Stromal cell of bone marrow (primary cell): Measurements from ENCODE around the gene THOC5.
"Not testable (repeated sequence)": the region's sequence is repeated elsewhere in the genome, so short reads cannot be mapped to it uniquely, and the experiment has no call there.

Experiments
- DNase-seq: peaks from one replicate; pipeline ENCODE4 v3.0.0-alpha.2; 2012; ENCODE audit warnings: low read depth

THOC5 gene

DNA sequence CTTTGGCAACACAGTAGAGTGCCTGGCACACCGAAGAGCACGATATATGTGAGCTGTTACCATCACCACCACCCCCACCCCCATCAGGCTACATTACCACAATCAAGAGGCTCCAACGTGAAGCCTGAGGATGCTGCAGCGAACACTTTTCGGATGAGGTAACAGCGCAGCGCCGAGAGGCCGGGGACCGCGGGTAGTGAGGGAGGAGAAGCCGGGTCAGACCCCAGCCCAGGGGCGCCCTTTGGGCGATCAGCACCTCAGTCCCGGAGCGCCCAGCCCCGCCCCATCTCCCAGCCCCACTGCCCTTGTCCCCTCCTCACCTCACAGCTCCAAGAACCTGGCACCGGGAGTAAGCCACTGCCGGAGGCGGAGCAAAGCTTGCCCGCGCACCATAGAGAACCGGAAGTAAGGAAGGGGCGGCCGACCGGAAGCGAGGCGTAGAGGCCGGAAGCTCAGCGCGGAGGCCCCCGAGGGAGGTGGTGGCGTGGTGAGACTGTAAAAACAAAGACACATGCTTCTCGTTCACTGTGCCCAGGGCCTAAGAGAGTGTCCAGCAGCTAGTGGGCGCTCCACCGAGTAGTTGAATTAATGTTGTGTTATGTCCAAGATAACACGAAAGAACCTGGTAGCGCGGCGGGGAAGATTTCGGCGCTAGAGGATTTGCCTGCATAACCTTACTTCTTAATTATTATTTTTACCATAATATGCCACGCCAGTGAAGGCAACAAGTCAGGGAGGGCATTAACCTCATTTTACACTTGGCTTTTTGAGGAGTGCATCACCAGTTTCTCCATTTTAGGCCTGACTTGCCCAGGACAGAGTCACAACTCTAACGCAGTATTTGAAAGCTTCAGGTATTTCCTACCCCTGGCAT, at the start of gene THOC5:
Gene THOC5, minus strand, starts transcription at position 407 of the 874 bp plus-strand sequence. CDS start 4,610 bp downstream, outside the sequence.
- DNase-seq, result peak; percentile 94

DNA sequence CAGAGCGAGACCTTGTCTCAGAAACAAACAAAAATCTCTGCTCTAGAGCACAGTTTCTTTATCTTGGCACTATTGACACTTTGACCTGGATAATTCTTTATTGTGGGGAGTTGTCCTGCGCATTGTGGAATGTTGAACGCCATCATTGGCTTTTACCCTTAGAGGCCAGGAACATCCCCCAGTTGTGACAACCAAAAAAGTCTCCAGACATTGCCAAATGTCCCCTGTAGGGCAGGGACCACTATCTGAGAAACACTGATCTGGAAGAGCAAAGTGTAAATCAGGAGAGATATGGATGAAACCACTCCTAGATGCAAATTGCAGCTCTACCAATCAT, 45.1 kb upstream of the THOC5 start:
- DNase-seq, result no peak

DNA sequence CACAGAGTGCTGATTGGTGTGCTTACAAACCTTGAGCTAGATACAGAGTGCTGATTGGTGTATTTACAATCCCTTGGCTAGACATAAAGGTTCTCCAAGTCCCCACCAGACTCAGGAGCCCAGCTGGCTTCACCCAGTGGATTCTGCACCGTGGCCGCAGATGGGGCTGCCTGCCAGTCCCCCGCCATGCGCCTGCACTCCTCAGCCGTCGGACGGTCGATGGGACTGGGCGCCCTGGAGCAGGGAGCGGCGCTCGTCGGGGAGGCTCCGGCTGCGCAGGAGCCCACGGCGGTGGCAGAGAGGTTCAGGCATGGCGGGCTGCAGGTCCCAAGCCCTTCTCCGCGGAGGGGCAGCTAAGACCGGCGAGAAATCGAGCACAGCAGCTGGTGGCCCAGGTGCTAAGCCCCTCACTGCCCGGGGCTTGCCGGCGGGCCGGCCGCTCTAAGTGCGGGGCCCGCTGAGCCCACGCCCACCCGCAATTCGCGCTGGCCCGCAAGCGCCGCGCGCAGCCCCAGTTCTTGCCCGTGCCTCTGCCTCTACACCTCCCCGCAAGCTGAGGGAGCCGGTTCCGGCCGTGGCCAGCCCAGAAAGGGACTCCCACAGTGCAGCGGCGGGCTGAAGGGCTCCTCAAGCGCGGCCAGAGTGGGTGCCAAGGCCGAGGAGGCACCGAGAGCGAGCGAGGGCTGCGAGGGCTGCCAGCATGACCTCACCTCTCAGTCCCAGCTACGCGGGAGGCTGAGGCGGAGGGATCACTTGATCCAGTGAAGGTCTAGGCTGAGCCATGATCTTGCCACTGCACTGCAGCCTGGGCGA, 44.5 kb upstream of the THOC5 start:
- not testable (repeated sequence) for DNase-seq

DNA sequence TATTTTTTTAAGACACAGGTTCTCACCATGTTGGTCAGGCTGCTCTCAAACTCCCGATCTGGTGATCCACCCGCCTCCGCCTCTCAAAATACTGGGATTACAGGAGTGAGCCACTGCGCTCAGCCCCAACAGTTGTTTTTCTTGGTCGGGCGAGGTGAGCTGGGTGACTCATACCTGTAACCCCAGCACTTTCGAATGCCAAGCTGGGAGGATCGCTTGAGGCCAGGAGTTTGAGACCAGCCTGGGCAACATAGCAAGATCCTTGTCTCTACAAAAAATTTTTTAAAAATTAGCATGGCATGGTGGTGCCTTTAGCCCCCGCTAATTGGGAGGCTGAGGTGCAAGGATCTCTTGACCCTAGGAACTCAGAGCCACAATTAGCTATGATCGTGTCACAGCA, 42.9 kb upstream of the THOC5 start:
- no peak for DNase-seq

DNA sequence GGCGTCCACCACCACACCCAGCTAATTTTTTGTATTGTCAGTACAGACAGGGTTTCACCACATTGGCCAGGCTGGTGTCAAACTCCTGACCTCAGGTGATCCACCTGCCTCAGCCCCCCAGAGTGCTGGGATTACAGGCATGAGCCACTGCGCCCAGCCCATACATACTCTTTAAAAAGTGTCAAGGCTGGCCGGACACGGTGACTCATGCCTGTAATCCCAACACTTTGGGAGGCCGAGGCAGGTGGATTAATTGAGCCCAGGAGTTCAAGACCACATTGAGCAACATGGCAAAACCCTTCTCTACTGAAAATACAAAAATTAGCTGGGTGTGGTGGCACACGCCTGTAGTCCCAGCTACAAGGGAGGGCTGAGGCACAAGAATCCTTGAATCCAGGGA, 40.9 kb upstream of the THOC5 start:
- not testable (repeated sequence) for DNase-seq

DNA sequence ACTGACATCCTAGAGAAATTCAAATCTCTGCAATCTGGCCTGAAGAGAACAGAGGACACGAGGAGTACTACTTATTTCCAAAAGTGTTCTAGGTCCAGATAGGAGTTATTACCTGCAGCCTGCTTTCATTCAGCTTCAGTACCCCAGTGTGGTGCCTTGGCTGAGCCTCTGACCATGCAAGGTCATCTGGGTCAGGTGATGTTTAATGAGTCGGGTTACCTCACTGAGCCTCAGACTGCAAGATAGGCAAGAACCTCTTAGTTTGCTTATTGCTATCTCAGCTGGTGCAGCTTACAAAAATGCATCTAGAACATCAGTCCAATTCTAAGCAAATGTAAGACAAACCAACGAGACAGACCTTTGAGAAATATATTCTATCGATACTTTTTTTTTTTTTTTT, 40.4 kb upstream of the THOC5 start:
- DNase-seq, result no peak

DNA sequence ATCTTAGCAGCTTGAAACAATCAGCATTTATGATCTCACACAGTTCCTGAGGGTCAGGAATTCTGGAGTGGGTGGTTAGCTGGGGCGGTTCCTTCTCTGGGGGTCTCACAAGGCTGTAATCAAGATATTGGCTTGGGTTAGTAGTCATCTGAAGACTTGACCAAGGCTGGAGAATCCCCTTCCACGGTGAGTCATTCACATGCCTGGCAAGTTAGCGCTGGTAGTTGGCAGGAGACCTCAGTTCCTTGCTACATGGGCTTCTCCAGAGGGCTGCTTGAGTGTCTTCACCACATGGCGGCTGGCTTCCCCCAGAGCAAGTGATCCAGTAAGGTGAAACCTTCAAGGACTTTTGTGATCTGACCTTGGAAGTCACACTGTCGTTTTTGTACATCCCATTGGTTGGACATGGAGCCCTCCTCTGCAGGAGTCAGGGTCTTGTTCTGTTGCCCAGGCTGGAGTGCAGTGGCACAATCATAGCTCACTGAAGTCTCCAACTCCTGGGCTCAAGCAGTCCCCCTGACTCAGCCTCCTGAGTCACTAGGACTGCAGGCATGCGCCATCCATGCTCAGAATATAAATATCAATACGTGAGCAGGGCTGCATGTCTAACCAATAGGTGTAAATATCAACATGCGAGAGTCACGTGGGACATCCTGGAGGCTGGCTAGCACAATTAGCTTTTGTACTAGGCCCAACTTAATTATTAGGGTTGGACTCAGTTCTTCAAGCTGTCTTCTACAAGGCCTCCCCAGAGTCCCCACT, 34.6 kb upstream of the THOC5 start:
- peak; percentile 82 for DNase-seq

DNA sequence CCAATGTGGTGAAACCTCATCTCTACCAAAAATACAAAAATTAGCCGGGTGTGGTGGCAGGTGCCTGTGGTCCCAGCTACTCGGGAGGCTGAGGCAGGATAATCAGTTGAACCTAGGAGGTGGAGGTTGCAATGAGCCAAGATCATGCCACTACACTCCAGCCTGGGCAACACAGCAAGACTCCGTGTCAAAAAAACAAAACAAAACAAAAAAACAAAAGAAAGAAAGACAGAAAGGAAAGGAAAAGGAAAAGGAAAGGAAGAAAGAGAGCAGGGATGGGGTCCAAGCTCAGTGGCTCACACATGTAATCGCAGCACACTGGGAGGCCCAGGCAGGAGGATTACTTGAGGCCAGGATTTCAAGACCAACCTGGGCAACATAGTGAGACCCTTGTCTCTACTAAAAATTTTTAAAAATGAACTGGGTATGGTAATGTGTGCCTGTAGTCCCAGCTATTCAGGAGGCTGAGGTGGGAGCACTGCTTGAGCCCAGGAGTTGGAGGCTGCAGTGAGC, 32.7 kb upstream of the THOC5 start:
- DNase-seq, result not testable (repeated sequence)

DNA sequence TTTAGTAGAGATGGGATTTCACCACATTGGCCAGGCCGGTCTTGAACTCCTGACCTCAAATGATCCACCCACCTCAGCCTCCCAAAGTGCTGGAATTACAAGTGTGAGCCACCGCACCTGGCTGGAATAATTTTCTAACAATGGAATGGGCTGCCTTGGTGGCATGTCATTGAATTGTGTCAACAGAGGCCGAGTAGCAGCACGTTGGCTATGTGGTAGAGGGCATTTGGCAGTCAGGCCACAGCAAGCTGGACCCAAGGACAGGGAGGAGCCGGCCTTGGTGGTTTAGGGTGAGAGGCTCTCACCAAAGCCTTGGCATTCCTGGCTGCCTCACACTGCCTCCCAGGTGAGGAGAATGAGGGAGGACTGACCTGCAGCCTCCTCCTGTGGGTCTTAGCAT, 31.4 kb upstream of the THOC5 start:
- DNase-seq, result no peak

DNA sequence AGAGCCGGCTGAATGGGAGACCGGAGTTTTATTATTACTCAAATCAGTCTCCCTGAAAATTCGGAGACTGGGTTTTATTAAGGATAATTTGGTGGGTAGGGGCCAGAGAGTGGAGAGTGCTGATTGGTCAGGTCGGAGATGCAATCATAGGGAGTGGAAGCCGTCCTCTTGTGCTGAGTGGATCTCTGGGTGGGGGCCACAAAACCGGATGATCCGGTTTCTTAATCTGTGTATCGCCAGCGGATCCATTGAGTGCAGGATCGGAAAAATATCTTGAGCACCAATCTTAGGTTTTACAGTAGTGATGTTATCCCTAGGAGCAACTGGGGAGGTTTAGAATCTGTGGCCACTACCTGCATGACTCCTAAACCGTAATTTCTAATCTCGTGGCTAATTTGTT, 28.2 kb upstream of the THOC5 start:
- no peak for DNase-seq

DNA sequence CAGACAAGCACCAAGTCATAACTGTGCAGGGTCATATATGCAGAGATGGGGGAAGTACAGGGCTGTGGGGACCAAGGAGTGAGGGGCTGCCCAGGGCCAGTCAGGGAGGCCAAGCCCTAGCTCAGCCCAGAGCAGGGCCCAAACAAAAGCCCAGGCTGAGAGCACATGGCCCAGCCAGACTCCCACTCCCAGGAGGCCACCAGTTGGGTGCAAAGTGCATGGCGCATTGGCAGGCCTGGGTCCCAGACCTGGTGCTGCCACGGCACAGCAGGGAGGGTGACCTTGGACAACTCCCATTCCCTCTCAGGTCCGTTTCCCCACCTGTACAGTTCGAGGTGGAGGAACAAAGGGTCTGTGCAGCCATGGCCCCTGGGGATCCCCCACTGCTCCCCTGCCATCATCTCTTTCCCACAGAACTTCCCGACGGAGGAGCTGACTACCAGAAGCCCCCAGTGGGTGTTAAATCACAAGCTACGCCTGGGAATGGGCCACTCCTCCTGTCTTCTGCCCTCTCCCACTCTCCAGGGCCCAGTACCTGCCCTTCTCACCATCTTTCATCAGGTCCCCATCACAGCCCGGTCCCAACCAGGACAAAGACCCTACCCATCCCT, 26.7 kb upstream of the THOC5 start:
- no peak for DNase-seq

DNA sequence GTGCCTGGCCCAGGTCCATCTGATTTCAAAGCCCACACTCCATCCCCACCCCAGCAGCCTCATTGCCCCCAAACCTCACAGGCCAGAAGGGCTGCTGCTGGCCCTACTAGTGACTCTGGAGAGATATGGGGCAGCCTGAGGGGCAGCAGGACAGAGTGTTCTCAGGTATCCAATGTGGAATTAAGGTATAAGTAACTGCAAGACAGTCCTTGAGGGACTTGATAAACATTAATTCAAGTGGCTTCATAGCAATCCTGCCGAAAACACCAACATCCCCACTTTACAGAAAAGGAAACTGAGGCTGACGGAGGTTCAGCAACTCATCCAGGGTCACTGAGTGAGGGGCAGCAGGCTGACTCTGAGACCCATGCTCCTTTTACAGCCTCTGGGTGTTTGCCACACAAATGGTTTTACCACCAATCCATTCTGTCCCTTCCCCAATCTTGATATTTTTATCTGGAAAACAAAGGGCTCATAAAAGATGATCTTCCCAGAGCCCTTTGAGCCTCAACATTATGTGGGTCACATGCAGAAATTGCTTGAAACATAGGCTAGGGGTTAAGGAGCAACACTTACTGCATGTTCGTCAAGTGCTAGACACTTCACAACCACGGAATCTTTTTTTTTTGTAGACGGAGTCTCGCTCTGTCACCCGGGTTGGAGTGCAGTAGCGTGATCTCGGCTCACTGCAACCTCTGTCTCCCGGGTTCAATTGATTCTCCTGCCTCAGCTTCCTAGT, 25.1 kb upstream of the THOC5 start:
- DNase-seq, result no peak

DNA sequence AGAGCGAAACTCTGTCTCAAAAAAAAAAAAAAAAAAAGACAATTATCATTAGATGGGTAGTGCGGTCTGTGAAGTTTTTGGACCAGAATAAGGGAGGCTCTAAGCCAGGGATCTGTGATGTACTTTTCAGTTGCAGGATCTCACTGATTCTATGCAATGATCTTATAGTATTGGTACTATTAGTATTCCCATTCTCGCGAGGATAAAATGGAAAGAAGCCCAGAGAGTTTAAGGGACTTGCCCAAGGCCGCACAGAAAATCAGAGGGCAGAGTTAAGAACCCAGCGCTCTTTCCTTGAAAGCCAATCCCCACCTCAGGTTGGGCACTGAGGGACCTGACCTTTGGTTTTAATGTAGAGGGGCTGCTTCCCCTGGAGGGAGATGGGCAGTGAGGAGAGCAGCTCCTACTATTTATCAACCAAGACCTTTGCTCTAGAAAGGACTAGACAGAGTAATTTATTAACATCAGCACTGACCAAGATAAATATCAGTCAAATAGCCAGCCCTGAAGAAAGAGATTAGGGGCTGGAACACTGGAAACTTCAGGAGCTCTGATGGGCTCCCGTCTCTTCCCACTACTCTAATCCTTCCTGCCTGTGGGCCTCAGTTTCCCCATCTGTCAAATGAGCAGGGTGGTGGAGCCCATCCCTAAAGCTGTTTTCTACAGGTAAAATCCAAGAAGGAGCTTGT, 21.3 kb upstream of the THOC5 start:
- no peak for DNase-seq

DNA sequence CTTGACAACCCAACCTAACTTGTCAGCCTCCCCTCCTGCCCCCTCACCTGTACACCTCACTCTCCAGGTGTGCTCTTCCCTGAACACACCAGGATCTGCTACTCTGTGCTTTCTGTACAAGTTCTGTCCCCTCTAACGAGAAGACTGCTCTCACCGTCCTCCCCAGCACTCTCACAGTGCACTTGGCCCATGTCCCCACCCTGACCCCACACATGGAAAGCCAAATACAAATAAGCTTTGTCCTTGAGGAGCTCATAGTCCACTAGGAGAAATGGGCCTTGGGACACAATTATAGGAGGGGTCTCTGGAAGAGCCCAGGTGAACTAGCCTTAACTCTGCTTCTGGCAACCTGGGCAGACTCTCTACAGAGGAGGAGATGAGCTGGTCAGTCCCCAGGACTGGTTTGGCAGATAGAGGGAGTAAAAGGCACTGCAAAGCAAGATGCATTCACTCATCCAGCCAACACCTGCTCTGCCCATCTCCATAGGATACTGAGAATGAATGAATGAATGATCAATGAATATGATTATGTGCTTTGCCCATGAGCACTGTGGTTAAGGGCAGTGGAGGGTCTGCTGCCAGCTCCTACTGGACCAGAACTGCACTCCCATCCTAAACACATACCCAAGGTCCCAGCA, 17.5 kb upstream of the THOC5 start:
- no peak for DNase-seq

DNA sequence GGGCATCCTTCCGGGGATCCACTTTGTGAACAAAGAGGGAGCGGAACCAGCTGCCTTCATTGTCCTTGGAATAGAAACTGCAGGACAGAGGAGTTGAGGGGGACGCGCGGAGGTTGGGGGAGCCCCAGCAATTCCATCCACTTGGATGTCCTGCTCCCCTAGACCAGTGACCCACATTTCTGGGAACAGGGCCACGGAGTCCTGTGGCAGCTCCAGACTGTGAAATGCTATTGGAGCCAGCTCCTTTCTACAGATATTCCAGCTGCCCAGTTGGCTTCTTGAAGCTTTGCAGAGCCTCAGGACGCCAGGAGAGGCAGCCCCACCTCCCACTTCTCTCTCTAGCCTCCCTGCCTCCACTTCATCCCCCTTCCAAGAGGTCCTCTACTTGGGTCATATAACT, 16.9 kb upstream of the THOC5 start:
- DNase-seq, result no peak

DNA sequence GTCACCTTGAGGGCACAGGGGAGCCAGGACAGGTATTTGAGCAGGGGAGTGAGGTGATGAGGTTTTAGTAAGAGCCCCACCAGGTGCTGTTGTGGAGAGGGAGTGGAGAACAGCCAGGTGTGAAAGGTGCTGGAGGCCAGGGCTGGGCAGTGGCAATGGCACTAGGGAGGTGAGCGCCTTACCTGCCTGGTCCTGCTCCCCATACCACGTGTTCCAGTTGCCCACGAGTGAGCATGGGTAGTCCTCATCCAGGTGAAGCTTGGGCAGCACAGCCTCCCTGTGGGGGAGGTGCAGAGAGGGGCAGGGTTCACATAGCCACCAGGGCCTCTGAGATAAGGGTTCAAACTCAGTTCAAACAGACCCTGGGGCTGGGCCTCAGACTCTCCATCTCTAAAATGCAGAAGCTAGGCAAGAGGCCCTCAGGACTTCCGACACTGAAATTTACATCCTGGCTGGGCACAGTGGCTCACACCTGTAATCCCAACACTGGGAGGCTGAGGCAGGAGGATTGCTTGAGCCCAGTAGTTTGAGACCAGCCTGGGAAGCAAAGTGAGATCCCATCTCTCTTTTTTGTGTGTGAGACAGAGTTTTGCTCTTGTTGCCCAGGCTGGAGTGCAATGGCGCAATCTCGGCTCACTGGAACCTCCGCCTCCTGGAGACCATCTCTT, 15.6 kb upstream of the THOC5 start:
- DNase-seq, result no peak

DNA sequence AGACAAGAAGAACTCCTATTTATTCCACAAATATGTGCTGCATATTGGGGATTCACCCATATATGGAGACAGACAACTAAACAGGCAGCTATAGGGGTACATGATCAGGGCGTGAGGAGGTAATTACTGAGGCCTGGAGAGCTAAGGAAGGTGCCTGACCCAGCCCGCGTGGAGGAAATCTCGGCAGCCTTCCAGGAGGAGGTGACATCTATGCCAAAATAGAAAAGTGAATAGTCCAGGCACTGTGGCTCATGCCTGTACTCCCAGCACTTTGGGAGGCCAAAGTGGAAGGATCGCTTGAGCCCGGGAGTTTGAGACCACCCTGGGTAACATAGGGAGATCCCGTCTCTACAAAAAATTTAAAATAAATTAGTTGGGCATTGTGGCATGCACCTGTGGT, 13.8 kb upstream of the THOC5 start:
- DNase-seq, result no peak

DNA sequence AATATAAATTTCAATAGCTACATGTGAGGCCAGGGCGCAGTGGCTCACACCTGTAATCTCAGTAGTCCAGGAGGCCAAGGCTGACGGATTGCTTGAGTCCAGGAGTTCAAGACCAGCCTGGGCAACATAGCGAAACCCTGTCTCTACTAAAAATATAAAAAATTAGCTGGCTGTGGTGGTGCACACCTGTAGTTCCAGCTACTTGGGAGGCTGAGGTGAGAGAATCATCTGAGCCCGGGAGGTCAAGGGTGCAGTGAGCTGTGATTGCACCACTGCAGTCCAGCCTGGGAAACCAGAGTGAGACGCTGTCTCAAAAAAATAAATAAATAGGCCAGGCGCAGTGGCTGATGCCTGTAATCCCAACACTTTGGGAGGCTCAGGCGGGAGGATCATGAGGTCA, 13.0 kb upstream of the THOC5 start:
- not testable (repeated sequence) for DNase-seq

DNA sequence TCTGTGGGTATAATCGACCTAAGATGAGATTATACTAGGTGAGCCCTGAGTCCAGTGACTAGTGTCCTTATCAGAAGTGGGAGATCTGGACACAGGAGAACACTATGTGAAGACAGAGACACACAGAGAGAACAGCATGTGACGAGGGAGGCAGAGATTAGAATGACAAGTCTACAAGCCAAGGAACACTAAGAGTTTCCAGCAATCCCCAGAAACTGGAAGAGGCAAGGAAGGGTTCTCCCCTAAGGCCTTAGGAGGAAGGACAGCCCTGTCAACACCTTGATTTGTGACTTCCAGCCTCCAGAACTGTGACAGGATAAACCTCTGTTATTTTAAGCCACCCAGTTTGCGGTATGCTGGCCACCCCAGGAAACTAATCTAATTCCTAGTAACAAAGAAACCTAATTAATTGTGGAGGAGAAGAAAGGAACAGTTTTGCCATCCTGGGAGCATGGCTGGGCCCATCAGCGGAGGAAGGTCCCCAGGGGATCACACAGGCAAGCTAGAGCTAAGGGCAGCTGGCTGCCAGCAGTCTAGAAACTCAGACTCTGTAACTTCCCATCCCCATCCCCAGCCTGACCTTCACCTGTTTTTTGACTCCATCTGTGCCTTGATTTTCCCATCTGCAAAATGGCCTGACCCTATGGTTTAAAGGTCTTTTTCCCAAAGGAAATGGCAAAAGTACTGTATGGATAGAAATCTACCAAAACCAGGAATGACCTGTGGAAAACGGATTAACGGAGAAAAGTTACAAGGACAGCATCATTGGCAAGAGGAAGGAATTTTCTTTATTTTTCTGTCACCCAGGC, 10.3 kb upstream of the THOC5 start:
- DNase-seq, result no peak
